T-helper 22 cell (primary cell): ENCODE data around the gene TLN1.

Experiments used
- DNase-seq: peaks from one replicate; pipeline ENCODE4 v3.0.0-alpha.2; 2020; ENCODE audit warnings: low read depth

The TLN1 gene

GRCh38 chr9:35750256-35750531 is 18.2 kb upstream of the TLN1 start:
- DNase-seq = no peak

GRCh38 chr9:35749515-35750255 is 17.7 kb upstream of the TLN1 start:
- no peak for DNase-seq

DNA sequence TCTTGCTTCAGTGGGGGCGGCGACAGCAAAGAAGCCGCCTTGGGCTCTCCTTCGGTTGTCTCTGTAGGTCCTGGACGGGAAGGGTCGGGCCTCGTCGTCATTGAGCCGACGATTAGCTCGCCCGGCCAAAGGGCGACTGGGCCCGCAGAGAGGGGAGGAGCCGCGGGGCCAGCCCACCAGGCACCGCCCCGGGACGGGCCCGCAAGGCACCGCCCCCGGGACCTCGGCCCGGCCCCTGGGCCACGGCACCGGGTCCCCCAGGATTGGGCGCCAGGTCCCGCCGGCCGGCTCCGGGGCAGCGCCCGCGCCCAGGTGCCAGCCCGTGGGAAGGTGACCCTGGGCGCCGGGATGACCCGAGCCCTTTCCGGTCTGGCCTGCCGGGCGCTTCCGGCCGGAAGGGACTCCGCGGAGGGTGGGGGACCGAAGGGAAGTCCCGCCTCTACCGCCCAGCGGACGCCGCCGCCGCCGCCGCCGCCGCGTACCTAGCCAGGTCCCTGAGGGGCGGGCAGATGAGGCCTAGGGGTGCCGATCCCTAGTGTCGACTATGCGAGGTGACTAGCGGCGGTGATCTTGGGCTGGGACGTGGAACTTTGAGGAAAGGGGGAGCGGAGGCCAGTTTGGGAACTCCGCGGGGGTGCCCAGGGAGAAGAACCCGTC is 17.0 kb upstream of the TLN1 start, which contains the start of the genes GBA2 and RGP1:
Gene GBA2, minus strand, starts transcription at position 371 of the 657 bp plus-strand sequence. CDS start 524 bp downstream, outside the sequence.
Gene RGP1, plus strand, starts transcription at position 430 of the 657 bp plus-strand sequence. CDS start 469 bp downstream, outside the sequence.
- DNase-seq = peak; percentile 55

- DNase-seq = no peak
Measured at GRCh38 chr9:35748242-35748857, 16.4 kb upstream of the TLN1 start.

DNA sequence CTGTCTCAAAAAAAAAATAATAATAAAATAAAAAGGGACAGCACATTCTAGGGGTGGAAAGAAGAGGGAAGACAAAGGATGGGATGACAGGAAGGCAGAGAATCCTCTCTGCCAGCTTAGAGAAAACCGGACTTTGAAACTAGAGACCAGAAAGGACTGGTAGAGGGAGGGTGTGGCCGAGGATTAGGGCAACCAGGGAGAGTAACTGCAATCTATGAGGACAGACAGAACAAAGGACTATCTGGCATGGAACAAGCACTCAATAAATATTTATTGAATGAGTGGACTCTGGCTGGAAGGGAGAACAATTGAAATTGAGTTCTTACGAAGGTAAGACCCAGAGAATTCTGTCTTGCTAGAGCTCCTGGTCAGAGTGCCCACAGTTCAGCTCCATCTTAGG is 14.6 kb upstream of the TLN1 start:
- DNase-seq = no peak

DNA sequence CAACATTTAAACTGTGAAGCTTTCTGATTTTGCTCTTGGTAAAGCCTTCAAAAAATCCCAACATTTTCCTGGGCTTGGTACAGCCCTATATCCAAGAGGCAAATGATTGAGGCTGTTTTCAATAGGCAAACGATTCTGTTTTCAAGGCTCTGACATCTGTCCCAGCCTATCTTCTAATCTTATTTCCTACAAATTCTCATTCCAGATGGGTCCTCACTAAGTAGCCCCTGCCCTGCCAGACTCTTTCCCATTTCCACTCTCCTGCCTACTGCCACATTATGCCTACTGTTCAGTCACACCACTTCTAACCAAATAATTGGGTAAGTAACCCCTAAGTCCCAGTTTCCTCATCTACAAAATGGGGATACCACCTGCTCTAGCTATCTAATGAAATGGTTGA is 13.6 kb upstream of the TLN1 start:
- no peak for DNase-seq

DNA sequence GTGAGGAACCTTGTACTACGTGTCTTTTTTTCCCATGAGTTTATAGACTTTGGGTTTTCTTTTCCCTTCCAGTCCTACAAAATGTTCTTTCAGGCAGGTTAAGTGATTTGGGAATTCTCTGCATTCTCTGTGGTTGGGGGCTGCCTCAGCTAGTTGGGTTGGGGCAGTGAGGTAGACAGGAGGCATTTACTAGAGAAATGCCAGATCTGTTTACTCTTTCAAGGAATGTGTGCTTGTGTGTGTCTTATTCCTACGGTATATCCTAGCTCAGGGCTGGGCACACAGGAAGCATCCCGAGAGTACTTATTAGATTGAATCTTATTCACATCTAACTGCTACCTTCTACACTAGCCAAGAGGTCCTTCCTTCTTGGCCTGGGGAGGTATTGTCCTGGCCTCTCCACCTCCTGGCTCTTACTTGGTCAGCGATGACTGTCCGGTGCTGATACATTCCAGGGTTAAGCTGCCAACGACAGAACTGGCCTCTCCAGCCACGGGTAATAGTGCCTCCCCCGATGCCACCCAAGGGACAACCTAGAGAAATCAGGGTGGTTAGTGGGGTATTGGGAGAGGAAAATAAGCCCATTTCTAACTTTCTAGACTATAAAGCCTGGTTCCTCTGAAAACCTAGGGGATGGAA is 12.0 kb upstream of the TLN1 start:
- no peak for DNase-seq

- DNase-seq = no peak
Measured at GRCh38 chr9:35743452-35743851, 11.5 kb upstream of the TLN1 start.

DNA sequence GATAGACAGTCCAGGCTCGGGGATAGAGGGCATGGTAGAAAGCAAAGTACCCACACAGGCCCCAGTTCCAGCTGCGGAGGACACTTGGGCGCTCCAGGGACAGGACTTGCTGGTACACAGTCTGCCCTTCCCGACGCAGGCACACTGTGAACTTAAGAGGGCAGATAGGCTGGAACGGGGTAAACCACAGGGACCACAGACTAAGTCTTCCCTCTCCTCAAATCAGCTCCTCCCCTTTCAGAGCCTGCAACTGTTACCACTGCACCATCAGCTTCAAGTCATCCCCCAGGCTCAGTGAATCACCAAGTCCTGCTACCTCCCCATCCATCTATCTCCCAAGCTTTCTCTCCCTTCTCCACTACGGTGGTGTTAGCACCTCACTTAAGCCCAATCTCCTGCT is 9.7 kb upstream of the TLN1 start:
- DNase-seq = no peak

GRCh38 chr9:35740243-35740642 is 8.2 kb upstream of the TLN1 start:
- DNase-seq = no peak

GRCh38 chr9:35738924-35739323 is 6.9 kb upstream of the TLN1 start:
- no peak for DNase-seq

DNA sequence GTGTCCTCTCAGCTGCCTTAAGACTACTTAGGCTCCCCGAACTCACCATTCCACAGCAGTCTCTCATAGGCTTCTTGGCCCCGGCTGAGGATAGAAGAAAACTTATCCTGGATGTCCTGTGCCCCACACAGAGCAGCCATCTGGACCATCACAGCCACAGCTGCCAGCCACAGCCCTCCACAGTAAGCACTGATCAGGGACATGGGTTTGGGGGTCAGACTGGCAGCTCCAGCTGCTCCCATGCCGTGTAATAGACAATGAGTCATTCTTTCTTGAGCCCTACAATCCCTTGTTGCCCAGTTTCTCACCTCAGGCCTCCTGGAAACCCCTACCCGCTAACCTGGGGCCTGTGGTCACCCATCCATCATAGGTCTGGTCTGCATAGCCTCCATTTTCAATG is 6.2 kb upstream of the TLN1 start:
- DNase-seq = no peak

GRCh38 chr9:35737143-35737542 is 5.1 kb upstream of the TLN1 start:
- no peak for DNase-seq

DNA sequence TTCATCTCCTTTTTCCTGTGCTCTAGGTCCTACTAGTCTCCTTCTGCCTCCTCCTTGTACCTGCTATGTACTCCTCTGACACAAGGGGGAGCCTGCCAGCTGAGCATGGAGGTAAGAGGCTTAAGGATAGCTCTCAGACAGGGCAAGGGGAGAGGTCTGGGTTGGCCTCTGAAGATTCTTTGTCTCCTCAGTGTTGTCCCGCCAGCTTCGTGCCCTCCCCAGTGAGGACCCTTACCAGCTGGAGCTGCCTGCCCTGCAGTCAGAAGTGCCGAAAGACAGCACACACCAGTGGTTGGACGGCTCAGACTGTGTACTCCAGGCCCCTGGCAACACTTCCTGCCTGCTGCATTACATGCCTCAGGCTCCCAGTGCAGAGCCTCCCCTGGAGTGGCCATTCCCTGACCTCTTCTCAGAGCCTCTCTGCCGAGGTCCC is 4.2 kb upstream of the TLN1 start:
- peak; percentile 39 for DNase-seq

- no peak for DNase-seq
Measured at GRCh38 chr9:35734096-35734495, 2.1 kb upstream of the TLN1 start.

- DNase-seq = no peak
Measured at GRCh38 chr9:35732800-35733541, 976 bp upstream of the TLN1 start.

DNA sequence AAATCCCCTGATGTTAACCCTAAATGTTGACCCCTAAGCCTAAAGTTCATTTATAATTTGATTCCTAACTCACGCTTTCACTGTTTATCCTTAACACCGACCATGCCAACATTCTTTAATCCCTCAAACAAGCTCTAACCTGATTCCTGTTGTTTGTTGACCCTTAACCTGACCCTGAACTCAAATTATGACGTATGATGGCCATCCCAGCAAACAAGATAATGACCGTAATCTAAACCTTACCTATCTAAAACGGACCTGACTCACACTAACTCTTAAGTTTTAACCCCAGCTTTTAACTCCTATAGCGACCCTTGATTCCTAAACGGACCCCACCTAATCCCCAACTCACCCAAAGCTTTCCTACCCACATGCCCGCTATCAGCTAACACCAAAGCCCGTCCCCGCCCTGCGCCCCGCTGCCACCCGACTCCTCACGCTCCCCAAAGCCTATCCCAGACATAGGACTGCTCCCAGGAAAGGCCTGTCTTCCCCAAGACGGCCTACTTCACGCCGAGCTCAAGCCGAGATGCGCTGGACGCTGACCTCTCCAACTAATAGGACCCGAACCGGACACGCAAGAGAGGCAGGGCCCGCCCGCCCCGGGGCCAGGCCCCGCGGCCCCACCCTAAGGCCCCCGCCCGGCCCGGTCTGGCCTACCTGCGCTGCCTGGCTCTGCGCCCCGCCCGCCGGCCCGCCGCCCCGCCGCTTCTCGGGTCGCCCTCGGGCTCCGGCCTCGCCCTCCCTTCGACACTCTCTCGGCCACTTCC is 395 bp downstream of the TLN1 start:
- DNase-seq = no peak

DNA sequence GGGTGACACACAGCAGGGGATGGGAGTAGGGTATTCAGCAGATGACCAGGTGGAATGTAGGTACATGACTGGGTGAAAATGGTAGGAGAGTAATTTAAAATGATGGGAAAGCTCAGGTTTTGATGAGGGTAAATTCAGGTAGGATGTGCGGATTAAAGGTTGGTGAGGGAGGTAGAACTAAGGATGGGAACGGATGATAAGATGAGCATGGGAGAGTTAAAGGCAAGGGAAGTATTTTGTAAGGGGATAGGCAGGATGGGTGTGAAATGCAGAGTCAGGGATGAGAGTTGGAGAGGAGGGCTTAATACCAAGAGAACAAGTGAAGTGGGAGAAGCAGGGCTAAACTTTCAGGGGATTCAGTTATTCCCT is 1.5 kb downstream of the TLN1 start:
- no peak for DNase-seq

GRCh38 chr9:35729700-35730485 is 2.1 kb downstream of the TLN1 start:
- peak; percentile 20 for DNase-seq

DNA sequence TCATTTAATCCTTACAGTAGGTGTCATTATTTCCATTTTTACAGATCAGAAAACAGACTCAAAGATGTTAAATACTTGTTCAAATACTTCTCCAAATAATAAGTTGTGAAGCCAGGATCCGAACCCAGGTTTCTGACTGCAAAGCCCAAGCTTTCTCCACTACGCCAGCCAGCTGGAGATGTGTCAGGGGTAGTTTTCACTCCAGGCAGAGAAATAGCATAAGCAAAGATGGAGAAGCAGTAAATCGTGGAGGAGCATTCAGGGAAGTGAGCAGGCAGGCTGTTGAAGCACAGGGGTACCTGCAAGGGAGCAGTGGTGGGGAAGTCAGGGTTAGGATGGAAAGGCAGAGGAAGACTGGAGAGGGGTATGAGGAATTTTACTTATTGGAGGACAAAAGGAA is 2.9 kb downstream of the TLN1 start:
- no peak for DNase-seq
